ENCODE results near the gene SMCO4.
A peak's percentile ranks its signal among the peaks of the same experiment; 100 is the strongest.

The SMCO4 gene

DNA sequence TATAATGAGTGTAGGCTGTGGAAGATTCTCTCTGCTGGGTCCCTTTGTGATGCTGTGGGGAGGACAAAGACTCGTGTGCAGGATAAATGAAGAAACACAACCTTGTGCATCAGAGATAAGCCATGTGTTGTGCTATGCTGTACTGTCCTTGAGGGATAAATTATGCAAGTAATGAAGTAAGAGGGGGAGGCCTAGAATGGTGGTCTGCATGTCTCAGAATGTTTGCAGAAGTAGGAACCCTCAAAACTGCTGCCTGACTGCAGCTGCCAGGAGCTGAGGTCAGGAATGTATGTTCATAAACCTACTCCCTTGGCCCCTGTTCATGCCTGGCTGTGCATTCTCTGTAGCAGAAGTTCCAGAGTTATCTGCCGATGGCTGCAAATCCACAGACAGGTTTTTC lies 4.6 kb upstream of the SMCO4 start:
- TF ChIP-seq CTCF (IDR thresholded peaks at IDR 0.05; ENCODE audit: extremely low read depth, insufficient read depth, missing control alignments) = no peak
- in situ Hi-C loops (cut with MboI; ENCODE audit: low pct_unique_long_range_greater_than_20kb, low sequenced_read_pairs, unreplicated experiment) = loop anchor here (10.0 kb wide), 1 partner anchor 313 kb away; no protein-coding TSS in a partner anchor

GRCh38 chr11:93547028-93547427 lies 3.8 kb upstream of the SMCO4 start:
- in situ Hi-C loops (cut with MboI; ENCODE audit: low pct_unique_long_range_greater_than_20kb, low sequenced_read_pairs, unreplicated experiment) = loop anchor here (10.0 kb wide), 1 partner anchor 312 kb away; no protein-coding TSS in a partner anchor
- TF ChIP-seq CTCF (IDR thresholded peaks at IDR 0.05; ENCODE audit: extremely low read depth, insufficient read depth, missing control alignments) = no peak
- no peak for DNase-seq (ENCODE audit: low spot score)

More for the DNA sequence above, 4.6 kb upstream of the SMCO4 start:
- DNase-seq (ENCODE audit: low spot score) = no peak

GRCh38 chr11:93545566-93545965 lies 2.4 kb upstream of the SMCO4 start:
- TF ChIP-seq CTCF (IDR thresholded peaks at IDR 0.05; ENCODE audit: extremely low read depth, insufficient read depth, missing control alignments) = no peak
- in situ Hi-C loops (cut with MboI; ENCODE audit: low pct_unique_long_range_greater_than_20kb, low sequenced_read_pairs, unreplicated experiment) = loop anchor here (10.0 kb wide), 1 partner anchor 311 kb away; no protein-coding TSS in a partner anchor

GRCh38 chr11:93542811-93543229 lies 371 bp downstream of the SMCO4 start:
- TF ChIP-seq CTCF (IDR thresholded peaks at IDR 0.05; ENCODE audit: extremely low read depth, insufficient read depth, missing control alignments) = no peak
- DNase-seq (ENCODE audit: low spot score) = no peak
- in situ Hi-C loops (cut with MboI; ENCODE audit: low pct_unique_long_range_greater_than_20kb, low sequenced_read_pairs, unreplicated experiment) = loop anchor here (10.0 kb wide), 1 partner anchor 308 kb away; no protein-coding TSS in a partner anchor

More at GRCh38 chr11:93545566-93545965, 2.4 kb upstream of the SMCO4 start:
- DNase-seq (ENCODE audit: low spot score) = no peak

GRCh38 chr11:93541884-93542810 lies 1.0 kb downstream of the SMCO4 start:
- DNase-seq (ENCODE audit: low spot score) = peak; percentile 79
- no peak for TF ChIP-seq CTCF (IDR thresholded peaks at IDR 0.05; ENCODE audit: extremely low read depth, insufficient read depth, missing control alignments)
- in situ Hi-C loops (cut with MboI; ENCODE audit: low pct_unique_long_range_greater_than_20kb, low sequenced_read_pairs, unreplicated experiment) = loop anchor here (10.0 kb wide), 1 partner anchor 307 kb away; no protein-coding TSS in a partner anchor

DNA sequence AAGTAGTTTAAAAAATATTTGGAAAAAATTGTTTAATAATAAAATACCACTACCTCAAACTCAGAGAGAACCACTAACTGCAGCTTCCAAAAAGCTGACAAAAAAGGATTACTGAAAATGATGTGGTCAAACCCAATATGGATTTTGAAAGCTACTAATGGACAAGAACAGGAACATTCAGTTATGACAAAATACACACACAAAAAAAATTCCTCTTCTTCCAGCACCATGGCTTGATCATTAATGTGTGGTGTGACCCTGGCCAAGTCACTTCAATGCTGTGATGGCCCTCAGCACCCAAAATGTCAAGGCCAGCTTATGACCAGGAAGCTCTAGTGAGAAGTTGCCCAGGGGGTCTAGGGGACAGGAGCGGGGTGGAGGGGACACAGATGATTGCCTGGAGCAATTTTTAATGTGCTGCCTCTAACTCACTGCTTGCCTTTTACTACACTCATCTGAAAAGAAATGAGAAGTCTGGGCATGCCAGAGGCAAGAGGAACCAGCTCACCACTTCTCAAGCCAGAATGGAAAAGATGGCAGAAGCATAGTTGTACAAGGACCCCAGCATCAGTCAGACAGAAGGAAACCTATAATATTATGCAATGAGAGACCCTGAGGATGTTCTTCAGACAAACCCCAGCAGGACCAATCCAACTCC lies 2.2 kb downstream of the SMCO4 start:
- in situ Hi-C loops (cut with MboI; ENCODE audit: low pct_unique_long_range_greater_than_20kb, low sequenced_read_pairs, unreplicated experiment) = loop anchor here (10.0 kb wide), 1 partner anchor 306 kb away; no protein-coding TSS in a partner anchor
- no peak for DNase-seq (ENCODE audit: low spot score)
- no peak for TF ChIP-seq CTCF (IDR thresholded peaks at IDR 0.05; ENCODE audit: extremely low read depth, insufficient read depth, missing control alignments)
